ENCODE data around the gene MSL3. TPM values are rescaled to one million over a fixed set of nuclear protein-coding genes. Genes with fewer than 3 reads are reported as not detected.

MSL3 gene
- total RNA-seq, 2 donors from 2014 or later = 16.2 to 18.0 TPM

DNA sequence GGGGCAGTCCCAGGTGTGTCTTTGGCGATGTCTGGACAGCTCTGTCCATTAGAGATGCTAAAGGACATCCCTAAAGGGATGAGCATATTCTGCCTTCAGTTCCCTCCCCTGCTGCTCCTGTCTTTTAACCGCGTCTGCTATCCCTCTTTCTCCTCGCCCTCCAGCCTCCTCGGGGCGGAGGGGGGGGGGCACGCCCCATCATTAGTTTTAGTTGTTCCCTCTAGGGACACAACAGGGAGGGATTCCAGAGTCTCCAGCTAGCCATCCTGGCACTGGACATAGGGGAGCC lies 1.1 kb downstream of the MSL3 start:
- no peaks in the 10 kb centered on the region for H3K9me3 ChIP-seq (ENCODE audit: control insufficient read depth, low read length)
- H3K36me3 Mint-ChIP-seq (ENCODE audit: low read depth) = peaks cover 21% of the 10 kb centered on the region
- TF ChIP-seq, protein P1, sequence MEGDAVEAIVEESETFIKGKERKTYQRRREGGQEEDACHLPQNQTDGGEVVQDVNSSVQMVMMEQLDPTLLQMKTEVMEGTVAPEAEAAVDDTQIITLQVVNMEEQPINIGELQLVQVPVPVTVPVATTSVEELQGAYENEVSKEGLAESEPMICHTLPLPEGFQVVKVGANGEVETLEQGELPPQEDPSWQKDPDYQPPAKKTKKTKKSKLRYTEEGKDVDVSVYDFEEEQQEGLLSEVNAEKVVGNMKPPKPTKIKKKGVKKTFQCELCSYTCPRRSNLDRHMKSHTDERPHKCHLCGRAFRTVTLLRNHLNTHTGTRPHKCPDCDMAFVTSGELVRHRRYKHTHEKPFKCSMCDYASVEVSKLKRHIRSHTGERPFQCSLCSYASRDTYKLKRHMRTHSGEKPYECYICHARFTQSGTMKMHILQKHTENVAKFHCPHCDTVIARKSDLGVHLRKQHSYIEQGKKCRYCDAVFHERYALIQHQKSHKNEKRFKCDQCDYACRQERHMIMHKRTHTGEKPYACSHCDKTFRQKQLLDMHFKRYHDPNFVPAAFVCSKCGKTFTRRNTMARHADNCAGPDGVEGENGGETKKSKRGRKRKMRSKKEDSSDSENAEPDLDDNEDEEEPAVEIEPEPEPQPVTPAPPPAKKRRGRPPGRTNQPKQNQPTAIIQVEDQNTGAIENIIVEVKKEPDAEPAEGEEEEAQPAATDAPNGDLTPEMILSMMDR (conservative IDR thresholded peaks at IDR 0.05) = no peak
- peaks cover 26% of the 10 kb centered on the region for H3K36me3 ChIP-seq (ENCODE audit: control insufficient read depth, insufficient read depth, low read length)
- H3K27ac ChIP-seq (ENCODE audit: low read depth, low read length) = no peak overlapping the region
- no peaks in the 10 kb centered on the region for H3K27me3 ChIP-seq (ENCODE audit: control insufficient read depth, insufficient read depth, low read length, poor library complexity, severe bottlenecking)
- peak overlapping the region; percentile 71 for H3K9ac ChIP-seq (ENCODE audit: extremely low read depth, low read length, poor library complexity, severe bottlenecking)
- peaks cover 65% of the 10 kb centered on the region for H3K9me3 Mint-ChIP-seq
- 0% methylated on average over 1 to 6 of the region's 7 CpGs for WGBS, 2 experiments (ENCODE audit: insufficient coverage in 1 of 2, insufficient read length in 1 of 2)
- H3K27me3 Mint-ChIP-seq (ENCODE audit: insufficient read depth) = peaks cover 10% of the 10 kb centered on the region
- no peaks in the 10 kb centered on the region for H3K4me1 ChIP-seq (ENCODE audit: control insufficient read depth, insufficient read depth, low read length)
- DNase-seq = no peak
- H3K4me3 Mint-ChIP-seq = peak overlapping the region; percentile 80
- H3K4me3 ChIP-seq (ENCODE audit: low read length) = peak overlapping the region; percentile 92
- peaks cover 4% of the 10 kb centered on the region for H3K4me1 Mint-ChIP-seq
- H3K27ac Mint-ChIP-seq = peak overlapping the region; percentile 78

DNA sequence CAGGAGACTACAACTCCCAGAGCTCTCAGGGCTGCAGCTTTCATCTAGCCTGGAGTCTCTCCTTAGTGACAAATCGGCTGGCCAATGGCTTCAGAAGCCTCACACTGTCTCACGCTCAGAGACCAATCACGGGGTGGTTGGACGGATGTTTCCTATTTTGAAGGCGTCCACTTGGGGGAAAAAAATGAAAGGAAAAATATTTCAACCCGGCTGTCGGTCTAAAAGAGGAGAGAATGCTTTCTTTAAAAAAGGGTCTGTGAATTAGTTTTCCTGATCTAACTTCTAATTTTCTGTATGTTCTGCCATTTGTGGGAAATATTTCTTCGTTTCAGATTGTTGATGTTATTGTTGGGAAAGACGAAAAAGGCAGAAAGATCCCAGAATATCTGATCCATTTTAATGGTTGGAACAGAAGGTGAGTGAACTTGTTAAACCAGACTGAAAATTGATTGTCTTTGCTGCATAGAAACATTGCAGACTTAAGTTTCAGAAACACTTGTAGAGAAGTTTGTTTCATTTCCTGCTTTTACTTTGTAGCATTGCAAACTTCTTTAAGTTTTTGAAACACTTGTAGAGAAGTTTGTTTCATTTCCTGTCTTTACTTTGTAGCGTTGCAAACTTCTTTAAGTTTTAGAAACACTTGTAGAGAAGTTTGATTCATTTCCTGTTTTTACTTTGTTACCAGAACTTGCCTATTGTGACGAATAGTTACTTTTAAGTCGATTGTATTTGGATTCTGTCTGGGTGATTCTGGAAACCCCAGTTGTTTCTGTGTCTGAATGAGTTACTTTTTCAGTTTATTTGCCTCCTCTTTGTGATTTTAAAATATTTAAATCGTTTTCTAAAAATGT lies 1.6 kb downstream of the MSL3 start:
- peaks cover 10% of the 10 kb centered on the region for H3K27me3 Mint-ChIP-seq (ENCODE audit: insufficient read depth)
- H3K27ac Mint-ChIP-seq = peak overlapping the region; percentile 78
- H3K36me3 Mint-ChIP-seq (ENCODE audit: low read depth) = peaks cover 26% of the 10 kb centered on the region
- H3K4me1 Mint-ChIP-seq = peaks cover 4% of the 10 kb centered on the region
- H3K9ac ChIP-seq (ENCODE audit: extremely low read depth, low read length, poor library complexity, severe bottlenecking) = peak overlapping the region; percentile 71
- H3K9me3 ChIP-seq (ENCODE audit: control insufficient read depth, low read length) = no peaks in the 10 kb centered on the region
- peak; percentile 88 for DNase-seq
- H3K9me3 Mint-ChIP-seq = peaks cover 66% of the 10 kb centered on the region
- H3K4me3 Mint-ChIP-seq = peak overlapping the region; percentile 80
- no peak overlapping the region for H3K27ac ChIP-seq (ENCODE audit: low read depth, low read length)
- no peaks in the 10 kb centered on the region for H3K4me1 ChIP-seq (ENCODE audit: control insufficient read depth, insufficient read depth, low read length)
- 21% methylated on average over 13 of the region's 13 CpGs; no CpG with 5 or more reads in 1 of the 2 experiments for WGBS, 2 experiments (ENCODE audit: insufficient coverage in 1 of 2, insufficient read length in 1 of 2)
- H3K36me3 ChIP-seq (ENCODE audit: control insufficient read depth, insufficient read depth, low read length) = peaks cover 29% of the 10 kb centered on the region
- H3K27me3 ChIP-seq (ENCODE audit: control insufficient read depth, insufficient read depth, low read length, poor library complexity, severe bottlenecking) = no peaks in the 10 kb centered on the region
- H3K4me3 ChIP-seq (ENCODE audit: low read length) = peak overlapping the region; percentile 92
- TF ChIP-seq, protein P1 (conservative IDR thresholded peaks at IDR 0.05) = peak; percentile 26

DNA sequence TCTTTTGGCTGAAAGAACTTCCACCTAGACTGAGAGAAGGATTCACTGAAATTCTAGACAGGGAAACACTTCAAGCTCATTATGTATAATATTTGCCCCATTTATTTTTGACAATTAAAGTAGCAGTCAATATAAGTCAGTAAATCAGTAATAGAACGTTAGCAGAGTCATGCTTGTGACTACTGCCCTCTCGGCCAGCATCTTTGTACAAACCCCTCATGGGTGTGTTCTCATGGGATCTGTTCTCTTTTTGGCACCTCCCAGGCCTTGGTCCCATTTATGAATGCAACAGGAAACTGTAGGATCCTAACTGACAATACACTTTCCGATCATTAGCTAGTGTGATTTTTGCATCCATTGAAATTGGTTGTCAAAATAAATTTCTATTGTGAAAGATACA lies 2.9 kb downstream of the MSL3 start:
- Histone ChIP-seq H3K4me1 (ENCODE audit: control insufficient read depth, insufficient read depth, low read length) (no peaks in the 10 kb centered on the region), H3K27me3 (ENCODE audit: control insufficient read depth, insufficient read depth, low read length, poor library complexity, severe bottlenecking) (no peaks in the 10 kb centered on the region), H3K27ac (ENCODE audit: low read depth, low read length) (no peak overlapping the region), H3K9ac (ENCODE audit: extremely low read depth, low read length, poor library complexity, severe bottlenecking) (no peak overlapping the region), H3K4me3 (ENCODE audit: low read length) (no peak overlapping the region), H3K9me3 (ENCODE audit: control insufficient read depth, low read length) (no peaks in the 10 kb centered on the region), H3K36me3 (ENCODE audit: control insufficient read depth, insufficient read depth, low read length) (peaks cover 29% of the 10 kb centered on the region)
- peaks cover 61% of the 10 kb centered on the region for H3K9me3 Mint-ChIP-seq
- H3K27ac Mint-ChIP-seq = no peak overlapping the region
- DNase-seq = no peak
- peaks cover 29% of the 10 kb centered on the region for H3K36me3 Mint-ChIP-seq (ENCODE audit: low read depth)
- peaks cover 10% of the 10 kb centered on the region for H3K27me3 Mint-ChIP-seq (ENCODE audit: insufficient read depth)
- H3K4me3 Mint-ChIP-seq = no peak overlapping the region
- WGBS, 2 experiments (ENCODE audit: insufficient coverage in 1 of 2, insufficient read length in 1 of 2) = 93% methylated on average over 3 of the region's 3 CpGs; no CpG with 5 or more reads in 1 of the 2 experiments
- TF ChIP-seq, protein P1 (conservative IDR thresholded peaks at IDR 0.05) = no peak
- no peaks in the 10 kb centered on the region for H3K4me1 Mint-ChIP-seq
